Caco-2 (cell line): Measurements from ENCODE around the gene HUWE1. TPM values are rescaled to one million over a fixed set of nuclear protein-coding genes. Genes with fewer than 3 reads are reported as not detected.

Experiments
- BruUV-seq: library from RNA; stranded (reverse); fragments of 400-500 nt; replicated peaks from 2 replicates; lab custom pipeline; 2021; lab: Mats Ljungman, UMichigan
- CTCF ChIA-PET: fragments of 300-600 bp; sonication (Branson Sonifier 250); formaldehyde crosslinking; loops from one replicate; lab custom pipeline; 2022; ENCODE audit warnings: antibody characterized with exemption; lab: Charles Lee
- POLR2A ChIA-PET: fragments of 300-600 bp; sonication (Branson Sonifier 250); formaldehyde crosslinking; loops from one replicate; lab custom pipeline; 2022; ENCODE audit warnings: antibody characterized with exemption; lab: Charles Lee
- DNase-seq, 2 experiments: peaks; one replicate each; pipeline versions ENCODE4 v3.0.0 to v3.0.0-alpha.2; 2020 to 2022
- H3K27me3 ChIP-seq: replicated peaks from 2 replicates; pipeline ENCODE4 v1.6.0; 2011; ENCODE audit warnings: low read length; ENCODE audit not compliant: control insufficient read depth, insufficient read depth
- H3K36me3 ChIP-seq: 2 replicates; pipeline ENCODE4 v1.5.1; 2011; ENCODE audit warnings: low read length; ENCODE audit not compliant: control insufficient read depth, insufficient read depth
- H3K4me1 ChIP-seq: fragments of 250-450 bp; sonication (Bioruptor Pico); 2 replicates; pipeline ENCODE4 v1.5.1; 2020; ENCODE audit warnings: mild to moderate bottlenecking
- H3K4me3 ChIP-seq: 2 replicates; pipeline ENCODE4 v1.5.1; 2011; ENCODE audit warnings: low read depth, mild to moderate bottlenecking, control low read depth, low read length
- H3K9me3 ChIP-seq: fragments of 250-450 bp; sonication (Bioruptor Pico); 2 replicates; pipeline ENCODE4 v1.5.1; 2020; ENCODE audit warnings: mild to moderate bottlenecking, moderate library complexity
- H3K27ac Mint-ChIP-seq: one replicate; pipeline ENCODE4 v1.8.0; 2022; ENCODE audit warnings: mixed read lengths; ENCODE audit not compliant: unreplicated experiment
- H3K27me3 Mint-ChIP-seq: one replicate; pipeline ENCODE4 v1.8.0; 2022; ENCODE audit warnings: mixed read lengths; ENCODE audit not compliant: insufficient read depth, unreplicated experiment
- H3K36me3 Mint-ChIP-seq: one replicate; pipeline ENCODE4 v1.8.0; 2022; ENCODE audit warnings: mild to moderate bottlenecking, mixed read lengths; ENCODE audit not compliant: insufficient read depth, unreplicated experiment
- H3K4me1 Mint-ChIP-seq: one replicate; pipeline ENCODE4 v1.8.0; 2022; ENCODE audit warnings: low read depth, mixed read lengths; ENCODE audit not compliant: unreplicated experiment
- H3K4me3 Mint-ChIP-seq: one replicate; pipeline ENCODE4 v1.8.0; 2022; ENCODE audit warnings: mild to moderate bottlenecking, moderate library complexity, mixed read lengths; ENCODE audit not compliant: unreplicated experiment
- H3K9me3 Mint-ChIP-seq: one replicate; pipeline ENCODE4 v1.8.0; 2022; ENCODE audit warnings: mixed read lengths; ENCODE audit not compliant: unreplicated experiment
- intact Hi-C: fragments of 100-400 bp; cut with micrococcal nuclease; formaldehyde crosslinking; loops from one replicate; pipeline ENCODE4 v1.10.0; 2022; ENCODE audit not compliant: unreplicated experiment
- total RNA-seq: library from RNA; stranded (reverse); gene quantifications from 2 replicates; pipeline ENCODE4 v1.2.3, GENCODE V29; 2022
- TF ChIP-seq, protein P1 (sequence below), 2 experiments: fragments of 200-600 bp in 1 of 2; IDR thresholded peaks; 1 replicate in 1 of 2; 2 replicates in 1 of 2; pipeline versions ENCODE4 v1.5.1 to v1.8.0; 2011 to 2022; ENCODE audit warnings: antibody characterized with exemption in 1 of 2, control low read depth in 1 of 2, inconsistent platforms in 1 of 2, low read depth in 1 of 2, low read length in 1 of 2, mild to moderate bottlenecking in 1 of 2, moderate library complexity in 1 of 2; ENCODE audit not compliant: insufficient read depth in 1 of 2, severe bottlenecking in 1 of 2, unreplicated experiment in 1 of 2

HUWE1 gene
- total RNA-seq, 1 experiment from 2014 or later = 222 TPM

DNA sequence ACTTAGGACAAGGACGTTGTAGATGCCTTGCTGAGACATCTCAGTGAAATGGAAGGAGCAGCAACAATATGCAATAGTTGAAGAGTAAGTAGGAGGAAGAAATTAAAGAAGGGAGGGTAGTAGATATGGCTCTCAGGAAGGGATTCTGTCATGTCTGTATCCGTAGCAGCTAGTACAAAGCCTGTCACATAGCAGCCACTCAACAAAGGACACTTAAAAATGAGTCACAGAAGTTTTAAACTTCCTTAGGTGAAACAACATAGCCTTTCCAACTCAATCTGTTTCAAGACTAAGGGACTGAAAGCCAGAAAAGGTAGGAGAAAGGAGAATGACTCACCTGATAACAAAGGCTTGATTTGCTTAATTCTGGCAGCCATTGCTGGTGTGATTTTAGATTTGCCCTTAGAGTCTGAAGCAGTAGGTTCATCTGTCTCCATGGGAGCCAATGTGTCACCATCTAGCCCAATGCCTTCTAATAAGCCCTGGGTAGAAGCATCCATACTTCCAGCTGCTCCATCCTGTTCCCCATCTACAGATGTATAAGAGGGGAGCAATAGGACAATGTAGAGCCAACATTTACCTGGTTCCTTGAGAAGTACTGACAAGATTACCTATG, 86.6 kb downstream of the HUWE1 start:
- Mint-ChIP-seq H3K4me1 (no peaks in the 10 kb centered on the region), H3K36me3 (peaks cover 63% of the 10 kb centered on the region)
- POLR2A ChIA-PET = no interaction called here

DNA sequence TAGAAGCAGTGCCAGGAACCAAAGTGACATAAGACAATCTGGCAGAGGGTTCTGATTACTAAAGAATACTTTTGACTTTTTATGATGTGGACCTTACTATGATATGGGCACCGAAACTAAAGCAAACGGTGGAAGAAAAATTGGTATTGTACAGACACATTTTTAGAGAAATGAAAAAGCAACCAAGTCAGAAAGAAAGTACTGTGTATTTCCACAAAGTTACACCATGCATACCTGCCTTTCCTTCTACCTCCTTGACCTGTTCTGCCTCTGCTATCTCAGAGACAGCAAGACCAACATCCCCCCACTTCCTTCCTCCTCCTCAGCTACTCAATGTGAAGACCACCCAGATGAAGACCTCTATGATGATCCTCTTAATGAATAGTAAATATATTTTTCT, 88.3 kb downstream of the HUWE1 start:
- CTCF ChIA-PET = no interaction called here
- Histone ChIP-seq H3K4me3 (no peak overlapping the region), H3K4me1 (no peaks in the 10 kb centered on the region), H3K9me3 (no peaks in the 10 kb centered on the region), H3K27me3 (no peaks in the 10 kb centered on the region), H3K36me3 (no peaks in the 10 kb centered on the region)
- Mint-ChIP-seq H3K4me1 (no peaks in the 10 kb centered on the region), H3K4me3 (no peak overlapping the region), H3K27ac (no peak overlapping the region), H3K36me3 (peaks cover 73% of the 10 kb centered on the region), H3K27me3 (no peaks in the 10 kb centered on the region), H3K9me3 (no peaks in the 10 kb centered on the region)
- intact Hi-C loops = no loop called here
- POLR2A ChIA-PET = no interaction called here
- TF ChIP-seq, protein P1, sequence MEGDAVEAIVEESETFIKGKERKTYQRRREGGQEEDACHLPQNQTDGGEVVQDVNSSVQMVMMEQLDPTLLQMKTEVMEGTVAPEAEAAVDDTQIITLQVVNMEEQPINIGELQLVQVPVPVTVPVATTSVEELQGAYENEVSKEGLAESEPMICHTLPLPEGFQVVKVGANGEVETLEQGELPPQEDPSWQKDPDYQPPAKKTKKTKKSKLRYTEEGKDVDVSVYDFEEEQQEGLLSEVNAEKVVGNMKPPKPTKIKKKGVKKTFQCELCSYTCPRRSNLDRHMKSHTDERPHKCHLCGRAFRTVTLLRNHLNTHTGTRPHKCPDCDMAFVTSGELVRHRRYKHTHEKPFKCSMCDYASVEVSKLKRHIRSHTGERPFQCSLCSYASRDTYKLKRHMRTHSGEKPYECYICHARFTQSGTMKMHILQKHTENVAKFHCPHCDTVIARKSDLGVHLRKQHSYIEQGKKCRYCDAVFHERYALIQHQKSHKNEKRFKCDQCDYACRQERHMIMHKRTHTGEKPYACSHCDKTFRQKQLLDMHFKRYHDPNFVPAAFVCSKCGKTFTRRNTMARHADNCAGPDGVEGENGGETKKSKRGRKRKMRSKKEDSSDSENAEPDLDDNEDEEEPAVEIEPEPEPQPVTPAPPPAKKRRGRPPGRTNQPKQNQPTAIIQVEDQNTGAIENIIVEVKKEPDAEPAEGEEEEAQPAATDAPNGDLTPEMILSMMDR (IDR thresholded peaks at IDR 0.05; ENCODE audit: insufficient read depth in 1 of 2, low read depth in 1 of 2, low read length in 1 of 2, severe bottlenecking in 1 of 2, unreplicated experiment in 1 of 2) = no peak
- DNase-seq = no peak
- BruUV-seq = no TSS peak

More for the DNA sequence above, 86.6 kb downstream of the HUWE1 start:
- no TSS peak for BruUV-seq
- intact Hi-C loops = no loop called here
- no peak for DNase-seq
- Histone ChIP-seq H3K4me3 (no peak overlapping the region), H3K36me3 (no peaks in the 10 kb centered on the region; the same call in 1 of the 2 replicates), H3K27me3 (no peaks in the 10 kb centered on the region), H3K9me3 (no peaks in the 10 kb centered on the region), H3K4me1 (no peaks in the 10 kb centered on the region)
- TF ChIP-seq, protein P1 (IDR thresholded peaks at IDR 0.05; ENCODE audit: insufficient read depth in 1 of 2, low read depth in 1 of 2, low read length in 1 of 2, severe bottlenecking in 1 of 2, unreplicated experiment in 1 of 2) = no peak
- CTCF ChIA-PET = no interaction called here
- no peaks in the 10 kb centered on the region for H3K9me3 Mint-ChIP-seq
- H3K27me3 Mint-ChIP-seq = no peaks in the 10 kb centered on the region
- no peak overlapping the region for H3K4me3 Mint-ChIP-seq
- no peak overlapping the region for H3K27ac Mint-ChIP-seq

DNA sequence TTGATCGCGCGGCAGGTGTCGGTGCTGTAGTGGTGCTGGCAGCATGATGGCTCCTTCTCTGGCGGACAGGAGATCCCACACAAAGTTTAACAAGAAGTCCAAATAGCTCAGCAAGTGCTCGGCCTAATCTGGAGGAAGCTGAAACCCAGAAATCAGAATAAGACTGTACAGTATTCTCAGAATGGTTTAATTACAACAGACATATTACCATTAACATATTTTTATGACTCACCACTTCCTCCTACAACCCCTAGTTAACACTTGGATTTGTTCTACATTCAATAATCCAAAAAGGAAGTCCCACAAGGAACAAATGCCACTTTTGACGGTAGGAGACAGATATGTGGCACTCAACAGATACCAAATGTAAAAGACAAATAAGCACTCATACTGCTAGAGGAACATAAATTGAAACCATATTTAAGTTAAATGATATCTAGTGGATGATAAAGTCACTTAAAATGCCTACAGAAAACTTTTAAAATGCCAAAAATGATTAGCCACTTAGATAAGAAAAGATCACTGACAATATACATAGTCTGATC, 91.2 kb downstream of the HUWE1 start:
- Histone ChIP-seq H3K4me3 (no peak overlapping the region), H3K4me1 (no peaks in the 10 kb centered on the region), H3K27me3 (no peaks in the 10 kb centered on the region), H3K9me3 (no peaks in the 10 kb centered on the region), H3K36me3 (no peaks in the 10 kb centered on the region)
- no peaks in the 10 kb centered on the region for H3K27me3 Mint-ChIP-seq
- H3K4me1 Mint-ChIP-seq = no peaks in the 10 kb centered on the region
- TF ChIP-seq, protein P1 (IDR thresholded peaks at IDR 0.05; ENCODE audit: insufficient read depth in 1 of 2, low read depth in 1 of 2, low read length in 1 of 2, severe bottlenecking in 1 of 2, unreplicated experiment in 1 of 2) = no peak
- peaks cover 80% of the 10 kb centered on the region for H3K36me3 Mint-ChIP-seq
- no peaks in the 10 kb centered on the region for H3K9me3 Mint-ChIP-seq
- no peak for DNase-seq
- no TSS peak for BruUV-seq
- ChIA-PET CTCF (no interaction called here), POLR2A (no interaction called here)
- no peak overlapping the region for H3K4me3 Mint-ChIP-seq
- intact Hi-C loops = loop anchor here (2.0 kb wide), 1 partner anchor 65 kb away; no protein-coding TSS in a partner anchor
- no peak overlapping the region for H3K27ac Mint-ChIP-seq
